ENCODE measurements around the gene CRTAC1. TPM values are rescaled to one million over a fixed set of nuclear protein-coding genes. Genes with fewer than 3 reads are reported as not detected.

CRTAC1 gene
- total RNA-seq, 1 donor from 2014 or later = 0.37 TPM

- no peak for DNase-seq (ENCODE audit: low spot score)
- H3K27ac Mint-ChIP-seq (ENCODE audit: unreplicated experiment) = no peak overlapping the region
- no peak for TF ChIP-seq CTCF (IDR thresholded peaks at IDR 0.05)
- H3K9me3 Mint-ChIP-seq (ENCODE audit: low read depth) = no peaks in the 10 kb centered on the region
- H3K27me3 Mint-ChIP-seq (ENCODE audit: low read depth) = peaks cover 23% of the 10 kb centered on the region
- H3K4me1 Mint-ChIP-seq (ENCODE audit: low read depth) = peaks cover 25% of the 10 kb centered on the region
- H3K4me3 Mint-ChIP-seq (ENCODE audit: unreplicated experiment) = no peak overlapping the region
- no peaks in the 10 kb centered on the region for H3K36me3 Mint-ChIP-seq (ENCODE audit: low read depth)
These were observed 164.9 kb downstream of the CRTAC1 start for GRCh38 chr10:97865488-97865887.

- no peak for DNase-seq (ENCODE audit: low spot score)
- H3K9me3 Mint-ChIP-seq (ENCODE audit: low read depth) = no peaks in the 10 kb centered on the region
- TF ChIP-seq CTCF (IDR thresholded peaks at IDR 0.05) = no peak
- no peak overlapping the region for H3K27ac Mint-ChIP-seq (ENCODE audit: unreplicated experiment)
- no peaks in the 10 kb centered on the region for H3K36me3 Mint-ChIP-seq (ENCODE audit: low read depth)
- H3K4me3 Mint-ChIP-seq (ENCODE audit: unreplicated experiment) = no peak overlapping the region
- H3K4me1 Mint-ChIP-seq (ENCODE audit: low read depth) = peaks cover 15% of the 10 kb centered on the region
- peaks cover 23% of the 10 kb centered on the region for H3K27me3 Mint-ChIP-seq (ENCODE audit: low read depth)
These were observed 166.6 kb downstream of the CRTAC1 start for GRCh38 chr10:97863808-97864207.

- Mint-ChIP-seq H3K36me3 (ENCODE audit: low read depth) (no peaks in the 10 kb centered on the region), H3K9me3 (ENCODE audit: low read depth) (peaks cover under 1% of the 10 kb centered on the region), H3K4me1 (ENCODE audit: low read depth) (peaks cover 12% of the 10 kb centered on the region), H3K27me3 (ENCODE audit: low read depth) (peaks cover 34% of the 10 kb centered on the region), H3K4me3 (ENCODE audit: unreplicated experiment) (no peak overlapping the region), H3K27ac (ENCODE audit: unreplicated experiment) (no peak overlapping the region)
- DNase-seq (ENCODE audit: low spot score) = no peak
- TF ChIP-seq CTCF (IDR thresholded peaks at IDR 0.05) = no peak
These were observed 168.5 kb downstream of the CRTAC1 start for GRCh38 chr10:97861924-97862323.

GRCh38 chr10:97861097-97861750, 169.2 kb downstream of the CRTAC1 start:
- TF ChIP-seq CTCF (IDR thresholded peaks at IDR 0.05) = no peak
- no peak for DNase-seq (ENCODE audit: low spot score)
- peaks cover 36% of the 10 kb centered on the region for H3K27me3 Mint-ChIP-seq (ENCODE audit: low read depth)
- H3K4me3 Mint-ChIP-seq (ENCODE audit: unreplicated experiment) = no peak overlapping the region
- peaks cover 5% of the 10 kb centered on the region for H3K9me3 Mint-ChIP-seq (ENCODE audit: low read depth)
- no peaks in the 10 kb centered on the region for H3K36me3 Mint-ChIP-seq (ENCODE audit: low read depth)
- H3K27ac Mint-ChIP-seq (ENCODE audit: unreplicated experiment) = peak overlapping the region; percentile 55
- H3K4me1 Mint-ChIP-seq (ENCODE audit: low read depth) = peaks cover 12% of the 10 kb centered on the region

- DNase-seq (ENCODE audit: low spot score) = no peak
- Mint-ChIP-seq H3K36me3 (ENCODE audit: low read depth) (no peaks in the 10 kb centered on the region), H3K27me3 (ENCODE audit: low read depth) (peaks cover 35% of the 10 kb centered on the region), H3K4me3 (ENCODE audit: unreplicated experiment) (no peak overlapping the region), H3K9me3 (ENCODE audit: low read depth) (peaks cover 5% of the 10 kb centered on the region), H3K4me1 (ENCODE audit: low read depth) (peaks cover 12% of the 10 kb centered on the region), H3K27ac (ENCODE audit: unreplicated experiment) (no peak overlapping the region)
- no peak for TF ChIP-seq CTCF (IDR thresholded peaks at IDR 0.05)
These were observed 172.4 kb downstream of the CRTAC1 start for GRCh38 chr10:97858001-97858439.
